ENCODE measurements around the gene NIT1.

The NIT1 gene

DNA sequence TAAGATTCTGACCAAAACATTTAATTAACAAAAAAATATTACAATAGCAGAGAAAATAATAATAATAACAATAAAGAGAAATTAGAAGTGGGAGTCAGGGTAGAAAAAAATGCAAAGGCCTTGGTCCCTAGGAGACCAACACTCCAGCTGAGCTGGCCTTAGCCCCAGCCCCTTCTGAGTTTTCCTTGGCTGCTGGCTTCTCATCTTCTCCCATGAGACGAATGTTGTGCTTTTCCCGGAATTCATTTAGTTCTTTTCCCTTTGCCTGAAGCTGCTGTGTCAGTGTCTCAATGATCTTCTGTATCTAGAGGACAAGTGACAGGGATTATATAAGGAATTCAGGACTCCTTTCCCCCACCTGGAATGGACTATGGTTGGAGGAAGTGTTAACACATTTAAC lies 17.3 kb upstream of the NIT1 start:
- peaks cover 3% of the 10 kb centered on the region for H3K4me1 ChIP-seq (ENCODE audit: insufficient read depth, low read length, poor library complexity, severe bottlenecking)
- no peaks in the 10 kb centered on the region for H3F3A ChIP-seq (ENCODE audit: low read depth)
- no peaks in the 10 kb centered on the region for H3K27me3 ChIP-seq (ENCODE audit: insufficient read depth, low read length, poor library complexity, severe bottlenecking)
- no peak overlapping the region for H2AFZ ChIP-seq (ENCODE audit: low read length)
- H3K9me2 ChIP-seq (replicated peaks; ENCODE audit: low read depth, low read length) = no peaks in the 10 kb centered on the region
- H4K20me1 ChIP-seq (ENCODE audit: insufficient read depth, low read length, poor library complexity, severe bottlenecking) = peaks cover 4% of the 10 kb centered on the region
- TF ChIP-seq EZH2phosphoT487 (IDR thresholded peaks at IDR 0.05; ENCODE audit: borderline replicate concordance) (no peak), CTCF (conservative IDR thresholded peaks at IDR 0.05; ENCODE audit: low read length) (no peak)
- H3K9me3 ChIP-seq (ENCODE audit: insufficient read depth, low read depth, low read length) = no peaks in the 10 kb centered on the region
- no peak overlapping the region for H3K4me3 ChIP-seq (ENCODE audit: low read length, poor library complexity, severe bottlenecking)
- H3K9ac ChIP-seq (ENCODE audit: low read depth, low read length, poor library complexity, severe bottlenecking) = no peak overlapping the region
- no peak overlapping the region for H3K4me2 ChIP-seq (ENCODE audit: low read depth, low read length, poor library complexity, severe bottlenecking)
- H3K36me3 ChIP-seq (ENCODE audit: insufficient read depth, low read length) = peaks cover 35% of the 10 kb centered on the region; the same call in 1 of the 2 replicates
- peaks cover 21% of the 10 kb centered on the region for H3K79me2 ChIP-seq (ENCODE audit: insufficient read depth, low read length)

- Histone ChIP-seq H2AFZ (ENCODE audit: low read length) (no peak overlapping the region), H3K9me3 (ENCODE audit: insufficient read depth, low read depth, low read length) (no peaks in the 10 kb centered on the region), H4K20me1 (ENCODE audit: insufficient read depth, low read length, poor library complexity, severe bottlenecking) (peaks cover 17% of the 10 kb centered on the region), H3K79me2 (ENCODE audit: insufficient read depth, low read length) (peaks cover 67% of the 10 kb centered on the region), H3K27me3 (ENCODE audit: insufficient read depth, low read length, poor library complexity, severe bottlenecking) (no peaks in the 10 kb centered on the region), H3K4me2 (ENCODE audit: low read depth, low read length, poor library complexity, severe bottlenecking) (no peak overlapping the region), H3K4me1 (ENCODE audit: insufficient read depth, low read length, poor library complexity, severe bottlenecking) (no peaks in the 10 kb centered on the region), H3F3A (ENCODE audit: low read depth) (no peaks in the 10 kb centered on the region), H3K4me3 (ENCODE audit: low read length, poor library complexity, severe bottlenecking) (no peak overlapping the region), H3K9ac (ENCODE audit: low read depth, low read length, poor library complexity, severe bottlenecking) (no peak overlapping the region), H3K9me2 (replicated peaks; ENCODE audit: low read depth, low read length) (no peaks in the 10 kb centered on the region), H3K36me3 (ENCODE audit: insufficient read depth, low read length) (peaks cover 23% of the 10 kb centered on the region; the same call in 1 of the 2 replicates)
- no peak for TF ChIP-seq CTCF (conservative IDR thresholded peaks at IDR 0.05; ENCODE audit: low read length)
- no peak for TF ChIP-seq EZH2phosphoT487 (IDR thresholded peaks at IDR 0.05; ENCODE audit: borderline replicate concordance)
Measured at GRCh38 chr1:161106431-161106830, 11.5 kb upstream of the NIT1 start.

DNA sequence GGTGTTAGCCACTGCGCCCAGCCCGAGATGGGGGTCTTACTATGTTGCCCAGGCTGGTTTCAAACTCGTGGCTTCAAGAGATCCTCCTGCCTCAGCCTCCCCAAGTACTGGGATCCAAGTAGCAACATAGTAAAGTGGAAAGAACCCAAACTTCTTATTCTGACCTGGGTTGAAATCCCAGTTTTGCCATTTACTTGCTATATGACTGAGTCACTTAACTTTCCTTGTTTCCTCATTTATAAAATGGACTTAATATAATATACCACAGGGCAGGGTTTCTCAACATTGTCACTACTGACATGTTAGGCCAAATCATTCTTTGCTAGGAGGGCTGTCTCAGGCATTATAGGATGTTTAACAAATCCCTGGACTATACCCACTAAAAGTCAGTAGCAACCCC lies 6.8 kb upstream of the NIT1 start:
- H3K9ac ChIP-seq (ENCODE audit: low read depth, low read length, poor library complexity, severe bottlenecking) = no peak overlapping the region
- no peaks in the 10 kb centered on the region for H3K9me2 ChIP-seq (replicated peaks; ENCODE audit: low read depth, low read length)
- no peak overlapping the region for H2AFZ ChIP-seq (ENCODE audit: low read length)
- no peaks in the 10 kb centered on the region for H3K9me3 ChIP-seq (ENCODE audit: insufficient read depth, low read depth, low read length)
- H3K36me3 ChIP-seq (ENCODE audit: insufficient read depth, low read length) = peaks cover 4% of the 10 kb centered on the region; the same call in 1 of the 2 replicates
- H3K4me1 ChIP-seq (ENCODE audit: insufficient read depth, low read length, poor library complexity, severe bottlenecking) = peaks cover 40% of the 10 kb centered on the region
- no peaks in the 10 kb centered on the region for H3F3A ChIP-seq (ENCODE audit: low read depth)
- peaks cover 85% of the 10 kb centered on the region for H3K79me2 ChIP-seq (ENCODE audit: insufficient read depth, low read length)
- no peak overlapping the region for H3K4me3 ChIP-seq (ENCODE audit: low read length, poor library complexity, severe bottlenecking)
- peaks cover 47% of the 10 kb centered on the region for H4K20me1 ChIP-seq (ENCODE audit: insufficient read depth, low read length, poor library complexity, severe bottlenecking)
- H3K27me3 ChIP-seq (ENCODE audit: insufficient read depth, low read length, poor library complexity, severe bottlenecking) = no peaks in the 10 kb centered on the region
- H3K4me2 ChIP-seq (ENCODE audit: low read depth, low read length, poor library complexity, severe bottlenecking) = no peak overlapping the region
- no peak for TF ChIP-seq CTCF (conservative IDR thresholded peaks at IDR 0.05; ENCODE audit: low read length)
- no peak for TF ChIP-seq EZH2phosphoT487 (IDR thresholded peaks at IDR 0.05; ENCODE audit: borderline replicate concordance)
